Activated naive CD4-positive, alpha-beta T cell (primary cell): ENCODE data around the gene MAML3.

ENCODE experiments used
- DNase-seq, 4 experiments: peaks; one replicate each; lab custom pipeline; 2025; lab: John Stamatoyannopoulos, UW

Gene MAML3

GRCh38 chr4:139900964-139901376 lies 253.0 kb downstream of the MAML3 start:
- no peak for DNase-seq

GRCh38 chr4:139899346-139899745 lies 254.6 kb downstream of the MAML3 start:
- DNase-seq, result no peak

DNA sequence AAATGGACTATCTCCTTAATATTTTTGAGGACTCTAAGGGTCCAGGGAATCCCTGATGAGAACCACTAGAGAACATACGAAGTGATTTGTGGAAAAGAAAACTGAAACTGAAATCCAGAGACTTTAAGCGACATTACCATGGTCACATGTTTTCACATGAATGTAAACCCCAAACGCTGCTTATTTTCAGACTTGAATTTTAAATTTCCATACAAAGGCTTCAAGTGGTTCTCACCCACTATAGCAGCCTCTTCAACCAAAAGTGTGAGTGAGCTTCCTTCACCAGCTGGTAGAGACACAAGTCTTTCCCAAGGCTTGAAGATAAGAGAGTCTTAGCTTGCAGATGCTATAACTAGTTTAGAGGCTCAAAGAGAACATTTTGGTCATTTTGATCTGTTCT lies 255.7 kb downstream of the MAML3 start:
- DNase-seq, result no peak

DNA sequence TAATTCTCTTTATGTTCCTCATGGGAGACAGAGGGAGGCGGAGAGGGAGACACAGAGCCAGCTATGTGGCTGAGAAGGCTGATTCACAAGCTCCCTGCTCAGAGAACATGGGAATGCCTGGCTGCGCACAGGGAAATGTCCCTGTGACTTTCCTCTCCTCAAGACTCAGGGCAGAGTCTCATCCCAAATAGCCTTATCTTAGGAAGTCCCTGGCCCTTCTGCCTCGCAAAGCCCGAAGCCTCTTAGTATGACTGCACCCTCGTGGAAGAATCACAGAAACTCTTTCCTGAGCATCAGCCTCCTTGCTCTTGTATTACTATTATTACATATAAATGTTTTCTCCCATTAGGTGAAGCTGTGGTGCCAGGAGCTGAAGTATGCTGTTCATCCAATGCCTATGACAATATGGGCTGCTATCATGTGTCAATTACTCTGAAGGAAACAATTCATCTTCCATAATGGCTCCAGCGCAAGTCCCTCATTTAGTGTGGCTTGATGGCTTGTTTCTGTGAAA lies 257.8 kb downstream of the MAML3 start:
- DNase-seq, result no peak

GRCh38 chr4:139893801-139894200 lies 260.2 kb downstream of the MAML3 start:
- no peak for DNase-seq

- DNase-seq, result no peak
These were observed 260.8 kb downstream of the MAML3 start for GRCh38 chr4:139892973-139893736.

GRCh38 chr4:139890816-139891215 lies 263.2 kb downstream of the MAML3 start:
- DNase-seq, result no peak

GRCh38 chr4:139889901-139890300 lies 264.1 kb downstream of the MAML3 start:
- no peak for DNase-seq

DNA sequence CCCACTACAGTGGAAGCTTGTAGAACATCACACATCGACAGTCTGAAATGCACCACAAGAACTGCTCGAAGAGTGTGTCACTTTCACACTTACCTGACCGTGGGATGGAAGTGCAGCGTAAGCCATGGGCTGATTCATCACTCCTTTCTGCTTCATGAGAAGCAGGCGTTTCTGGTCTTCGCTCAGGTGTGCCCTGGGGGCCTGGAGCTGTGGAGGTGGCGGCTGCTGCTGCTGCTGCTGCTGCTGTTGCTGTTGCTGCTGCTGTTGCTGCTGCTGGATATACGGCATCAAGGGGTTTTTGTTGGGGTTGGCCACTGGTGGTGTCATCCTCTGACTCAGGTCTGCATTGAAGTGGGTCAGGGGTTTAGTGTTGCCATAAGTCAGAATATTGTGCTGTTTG lies 264.7 kb downstream of the MAML3 start:
- DNase-seq, result no peak

DNA sequence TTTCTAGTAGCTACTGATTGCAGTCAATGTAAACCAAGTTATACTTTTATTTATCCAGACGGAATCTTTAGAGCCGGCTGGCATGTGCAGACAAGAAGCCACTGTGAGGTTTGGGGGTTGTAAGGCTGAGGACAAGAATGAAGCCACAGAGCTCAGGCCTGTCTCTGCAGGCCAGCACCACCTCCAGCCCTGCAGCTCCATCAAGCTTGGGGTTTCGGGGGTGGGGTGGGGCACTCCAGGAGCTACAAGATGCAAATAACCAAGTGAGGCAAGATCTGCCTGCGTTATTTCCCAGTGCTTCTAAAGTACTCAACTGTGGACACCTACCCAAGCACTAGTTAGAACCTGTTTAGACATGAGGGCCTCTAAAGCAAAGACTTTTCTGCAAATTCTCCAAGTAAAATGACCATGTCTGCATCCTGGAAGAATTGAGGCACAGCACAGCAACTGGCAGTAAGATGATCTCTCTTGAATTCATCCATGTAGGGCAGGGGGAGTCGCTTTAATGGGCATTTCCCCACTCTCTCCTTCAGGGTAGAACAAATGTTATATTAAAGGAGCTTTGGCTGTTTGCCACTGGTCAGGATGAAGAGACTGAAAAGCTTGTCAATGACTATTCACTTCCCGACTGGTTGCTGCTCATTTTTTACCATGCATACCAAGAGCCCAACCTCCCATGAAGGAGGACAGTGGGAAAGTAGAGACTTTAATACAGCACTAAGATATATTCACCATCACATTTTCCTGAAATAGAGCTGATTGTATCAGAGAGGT lies 265.8 kb downstream of the MAML3 start:
- DNase-seq, result no peak

DNA sequence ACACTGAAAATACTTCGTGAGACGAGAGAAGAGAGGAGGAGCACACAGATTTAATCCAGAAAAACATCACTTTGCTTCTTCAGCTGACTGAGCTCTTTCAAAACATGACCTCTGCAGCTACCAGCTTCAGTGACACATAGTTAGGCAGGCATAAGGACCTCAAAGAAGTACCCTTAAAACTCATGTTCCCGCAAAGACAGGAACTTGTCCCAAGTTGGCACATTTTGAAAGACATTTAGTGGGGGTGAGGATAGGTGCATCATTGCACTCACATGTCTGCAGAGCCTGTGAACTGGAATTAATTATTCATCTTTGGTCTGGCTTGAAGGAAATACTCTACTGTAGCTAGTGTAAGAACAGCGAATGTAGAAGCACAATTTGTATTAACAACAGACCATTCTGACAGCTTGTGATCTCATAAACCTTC lies 266.6 kb downstream of the MAML3 start:
- DNase-seq, result no peak

GRCh38 chr4:139886798-139887197 lies 267.2 kb downstream of the MAML3 start:
- DNase-seq, result no peak

DNA sequence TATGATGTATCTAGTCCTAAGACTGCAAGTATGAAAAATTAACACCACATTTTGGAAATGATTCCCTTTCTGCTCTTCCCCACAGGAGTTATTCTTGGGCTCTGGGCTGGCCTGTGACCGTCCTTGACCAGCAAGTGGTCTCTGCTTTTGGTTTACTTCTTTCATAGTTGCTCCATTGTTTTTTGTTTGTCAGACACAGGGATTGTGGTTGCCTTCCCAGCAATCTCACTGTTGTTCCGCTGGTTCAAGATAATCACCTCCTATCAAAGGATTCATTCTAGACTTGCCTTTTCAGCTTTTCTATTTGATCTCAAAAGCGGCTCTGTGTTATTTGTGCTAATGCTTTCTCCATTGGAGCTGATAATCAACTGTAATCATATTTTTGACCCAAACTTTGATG lies 269.5 kb downstream of the MAML3 start:
- no peak for DNase-seq

- DNase-seq, result no peak
These were observed 273.1 kb downstream of the MAML3 start for GRCh38 chr4:139880841-139881240.

DNA sequence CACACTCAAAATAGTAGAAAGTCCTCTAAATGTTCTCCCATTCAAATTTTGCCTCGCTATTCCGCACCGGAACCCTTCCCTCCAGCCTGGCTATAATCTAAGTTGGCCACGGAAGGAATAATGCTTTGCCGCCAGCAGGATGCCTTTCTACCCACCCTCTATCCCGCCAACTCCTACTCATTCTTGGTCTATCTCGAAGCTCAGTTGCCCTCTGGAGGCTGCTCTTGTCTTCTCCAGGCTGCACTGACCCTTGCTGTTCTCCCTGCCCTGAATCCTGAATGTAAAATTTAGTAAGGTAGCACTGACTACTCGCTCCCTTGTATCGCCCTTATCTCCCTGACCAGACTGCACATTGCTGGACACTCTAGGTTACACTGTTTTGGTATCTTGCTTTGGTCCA lies 275.9 kb downstream of the MAML3 start:
- DNase-seq, result no peak

GRCh38 chr4:139876337-139876941 lies 277.5 kb downstream of the MAML3 start:
- DNase-seq, result no peak

DNA sequence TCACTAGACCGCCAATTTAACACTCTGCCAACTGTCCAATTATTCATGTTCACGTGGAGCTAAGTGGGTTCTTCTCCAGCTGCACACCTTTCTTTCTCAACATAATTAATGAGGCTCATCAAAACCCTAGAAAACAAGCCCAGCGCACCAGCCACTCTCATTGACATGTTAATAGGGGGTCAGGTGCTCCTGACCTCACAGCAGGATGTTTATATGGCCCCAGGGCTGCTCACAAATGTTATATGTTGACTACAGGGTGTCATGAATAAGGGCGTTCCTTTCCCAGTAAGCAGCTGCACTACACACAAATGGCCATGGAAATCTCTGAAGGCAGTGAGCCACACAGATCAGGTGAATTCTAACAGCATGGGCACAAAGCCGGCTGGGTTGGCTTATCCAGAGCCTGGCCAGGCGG lies 278.6 kb downstream of the MAML3 start:
- DNase-seq, result no peak

- DNase-seq, result no peak
These were observed 280.7 kb downstream of the MAML3 start for GRCh38 chr4:139873111-139873860.

DNA sequence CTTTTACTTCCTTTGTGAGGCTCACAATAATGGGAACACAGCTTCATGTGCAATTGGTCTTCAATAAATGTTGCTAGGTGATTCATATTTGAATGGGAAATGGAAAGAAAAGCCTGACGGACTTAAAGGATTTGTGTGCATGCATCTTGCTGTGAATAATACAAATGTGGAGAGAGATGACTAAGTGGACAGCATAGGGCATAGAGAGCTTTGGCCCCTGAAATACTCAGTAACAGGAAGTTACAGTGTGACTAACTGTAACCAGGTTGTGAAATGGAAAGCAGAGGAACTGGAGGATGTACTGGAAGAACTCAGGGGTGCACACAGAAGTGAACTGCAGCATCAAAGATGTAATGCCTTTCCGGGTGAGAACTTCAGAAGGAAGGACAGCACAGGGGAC lies 281.7 kb downstream of the MAML3 start:
- no peak for DNase-seq

- DNase-seq, result no peak
These were observed 284.2 kb downstream of the MAML3 start for GRCh38 chr4:139869810-139870209.

DNA sequence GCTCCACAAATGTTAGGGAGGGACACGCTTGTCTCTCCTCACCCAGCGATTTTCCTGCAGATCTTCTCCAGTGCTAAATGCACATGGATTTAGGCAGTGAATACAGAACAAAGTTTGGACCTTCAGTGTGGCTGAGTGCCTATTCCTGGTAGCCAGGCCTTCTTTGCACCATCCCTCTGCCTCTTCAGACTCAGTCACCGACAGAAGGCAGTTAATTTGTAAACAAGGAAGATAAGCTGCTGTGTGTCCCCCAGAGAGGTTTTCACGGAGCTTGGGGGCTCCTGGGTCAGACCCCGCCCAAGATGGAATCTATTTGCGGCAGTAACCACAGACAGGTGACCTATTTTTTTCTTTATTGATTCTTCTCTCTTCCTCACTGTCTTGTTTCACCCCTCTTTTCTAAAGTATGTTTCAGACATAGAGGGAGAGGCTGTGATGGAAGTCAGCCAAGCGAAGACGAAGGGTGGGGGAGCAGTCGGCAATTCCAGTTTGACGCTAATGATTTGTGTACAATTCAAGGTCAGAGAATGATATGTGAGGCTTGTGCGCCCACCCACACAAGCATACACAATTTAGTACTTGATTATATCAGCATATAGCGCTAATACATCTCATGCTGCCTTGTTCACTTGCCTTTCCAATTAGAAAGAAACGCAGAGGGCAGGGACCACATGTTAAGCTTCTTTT lies 287.6 kb downstream of the MAML3 start:
- no peak for DNase-seq
